SKM-1 treated with dmso at 0.1 percent for 144 hours (cell line): ENCODE data around the gene EN2.
"Not testable (repeated sequence)": the region's sequence is repeated elsewhere in the genome, so short reads cannot be mapped to it uniquely, and the experiment has no call there.

ENCODE experiments used
- DNase-seq: peaks from one replicate; lab custom pipeline; 2025; ENCODE audit not compliant: unreplicated experiment; lab: John Stamatoyannopoulos, UW

EN2 gene

DNA sequence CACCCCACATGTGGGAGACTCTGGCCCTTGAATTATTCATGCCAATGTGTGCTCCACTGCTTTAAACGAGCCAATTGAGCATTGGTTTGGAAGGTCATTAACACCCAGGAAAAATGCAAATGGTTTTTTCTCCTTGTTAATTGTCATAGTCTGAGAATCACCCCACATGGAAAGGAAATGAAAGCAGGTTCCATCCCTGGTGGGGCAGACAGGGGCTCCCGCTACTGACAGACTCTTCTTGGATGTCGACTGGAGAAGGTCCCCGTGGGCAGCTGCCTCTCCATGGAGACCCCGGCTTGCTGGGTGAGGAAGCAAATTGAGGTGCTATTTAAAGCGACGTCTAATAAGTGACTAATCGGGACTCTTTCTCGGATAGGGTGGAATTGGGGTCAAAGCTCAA, 32.0 kb upstream of the EN2 start:
- DNase-seq, result no peak

DNA sequence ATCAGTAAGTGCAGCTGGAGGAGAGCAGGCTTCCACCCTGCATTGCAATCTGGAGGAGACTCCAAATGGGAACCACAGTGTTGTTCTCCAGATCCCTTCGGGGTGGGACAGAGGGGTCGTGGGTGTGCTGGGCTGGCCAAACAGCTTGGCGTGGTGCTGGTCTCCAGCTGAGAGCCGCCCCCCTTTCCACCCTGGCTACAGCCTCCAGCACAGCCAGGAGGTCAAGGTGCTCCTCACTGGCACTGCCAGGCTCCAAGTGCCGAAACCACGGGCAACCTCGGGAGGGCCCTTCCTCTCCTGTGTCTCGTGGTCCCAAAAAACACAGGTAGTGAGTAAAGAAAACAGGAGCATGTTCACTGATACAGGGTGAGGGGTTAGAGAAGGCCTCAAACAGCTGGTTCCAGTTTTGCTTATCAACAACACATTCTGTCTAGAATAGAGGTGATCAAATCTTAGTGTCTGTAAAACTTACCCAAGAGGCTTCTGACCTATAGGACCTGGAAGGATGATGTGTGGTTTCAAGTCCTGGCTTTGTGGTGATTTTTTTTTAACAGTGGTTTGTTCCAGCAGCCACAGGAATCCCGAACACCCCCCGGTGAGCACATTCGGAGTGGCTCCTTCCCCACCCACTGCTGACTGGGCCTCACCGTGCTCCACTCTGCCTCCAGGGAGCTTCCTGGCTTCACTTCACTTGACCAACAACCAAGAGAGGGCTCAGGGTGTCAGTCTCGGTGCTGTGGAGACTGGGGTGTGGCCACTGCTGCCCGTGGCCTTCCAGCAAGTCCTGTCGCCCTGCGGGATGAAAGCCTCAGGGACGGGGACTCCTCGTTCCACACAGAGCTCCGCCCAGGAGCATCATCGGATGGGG, 31.2 kb upstream of the EN2 start:
- DNase-seq, result no peak

DNA sequence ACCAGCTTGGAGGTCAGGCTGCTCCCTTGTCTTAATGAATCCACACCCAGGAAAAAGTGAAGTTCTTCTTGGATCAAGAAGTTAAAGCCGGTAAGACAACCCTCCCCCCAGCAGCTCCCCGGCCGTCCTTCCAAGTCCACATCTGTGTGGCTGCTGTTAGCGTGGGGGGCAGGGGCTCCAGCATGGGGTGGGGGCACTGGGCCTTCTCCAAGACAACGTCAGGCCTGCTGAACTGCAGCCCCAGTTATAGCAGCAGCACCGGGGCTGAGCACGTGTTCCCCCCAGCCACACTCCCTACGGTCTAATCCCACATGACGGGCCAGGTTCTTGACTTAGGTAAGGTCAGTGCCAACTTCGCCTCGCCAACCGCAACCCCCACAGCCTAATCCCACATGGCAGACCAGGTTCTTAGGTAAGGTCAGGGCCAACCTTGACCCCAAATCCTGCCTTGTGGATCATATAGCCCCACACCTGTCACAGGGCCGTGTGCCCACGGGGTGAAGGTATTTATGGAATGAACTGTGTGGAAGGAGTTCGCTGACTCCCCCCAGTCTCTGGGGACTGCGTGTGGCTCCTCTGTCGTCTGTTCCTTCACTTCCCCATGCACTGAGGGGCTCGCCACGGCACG, 30.4 kb upstream of the EN2 start:
- no peak for DNase-seq

DNA sequence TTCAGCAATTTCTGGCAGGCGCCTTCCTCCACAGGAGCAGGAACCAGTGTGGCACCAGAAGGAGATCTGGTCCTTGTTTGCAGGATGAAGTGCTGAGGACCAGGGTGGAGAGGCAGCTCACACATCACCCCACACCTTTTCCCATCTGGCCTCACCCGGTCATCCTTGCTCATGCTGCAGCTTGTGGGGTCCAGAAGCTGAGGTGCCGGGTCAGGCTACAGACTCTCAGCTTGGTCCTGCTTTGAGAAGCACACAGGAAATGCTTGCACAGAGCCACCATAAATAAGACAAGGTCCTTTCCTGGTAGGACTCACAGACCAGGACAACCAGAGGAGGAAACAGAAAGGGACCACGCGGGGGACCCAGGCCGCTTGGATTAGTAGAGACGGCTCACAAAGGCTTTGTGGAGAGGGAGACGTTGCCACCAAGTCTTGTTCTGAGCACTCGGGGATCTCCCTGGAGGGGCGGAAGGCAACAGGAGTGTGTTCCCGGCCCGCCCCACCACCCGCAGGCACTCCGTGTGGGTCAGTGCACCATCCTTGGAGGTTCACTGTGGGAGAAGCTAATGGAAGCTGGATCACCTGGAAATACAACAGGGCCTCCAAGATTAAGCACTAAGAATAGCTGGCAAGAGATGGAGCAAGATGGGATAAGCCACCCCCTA, 29.6 kb upstream of the EN2 start:
- no peak for DNase-seq

DNA sequence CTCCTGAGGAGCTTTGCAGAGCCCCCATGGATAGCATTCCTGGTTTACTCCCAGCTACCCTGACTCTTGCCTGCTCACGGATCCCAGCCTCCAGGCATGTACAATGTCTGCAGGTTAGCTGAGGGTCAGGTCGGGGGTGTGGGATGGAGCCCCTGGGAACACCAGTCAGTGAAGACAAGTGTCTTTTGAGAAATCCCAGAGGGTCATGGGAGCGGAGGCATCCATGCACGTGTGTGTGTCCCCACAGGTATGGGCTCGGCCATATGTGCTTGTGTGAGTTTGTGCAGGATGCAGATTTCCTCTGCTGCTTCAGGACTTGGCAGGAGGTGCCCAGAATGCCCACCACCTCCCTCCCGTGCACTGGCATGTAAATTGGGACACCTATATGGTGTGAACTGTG, 28.3 kb upstream of the EN2 start:
- DNase-seq, result no peak

DNA sequence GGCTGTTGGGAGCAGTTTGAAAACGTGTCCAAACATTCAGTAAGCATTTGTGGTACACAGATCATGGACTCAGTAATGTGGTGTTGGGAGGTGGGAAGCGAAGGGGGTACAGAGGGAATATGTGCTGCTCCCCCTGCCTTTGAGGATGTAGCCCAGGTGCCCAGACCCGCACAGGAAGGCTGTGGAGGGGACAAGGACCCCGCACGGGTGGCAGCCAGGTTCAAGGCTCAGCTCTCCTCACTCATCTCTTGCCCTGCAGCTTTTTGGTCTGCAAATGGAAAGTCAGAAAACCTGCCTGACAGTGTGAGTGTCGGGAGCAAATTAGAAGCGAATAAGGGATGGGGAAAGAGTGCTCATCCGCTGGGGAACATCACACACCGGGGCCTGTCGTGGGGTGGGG, 27.3 kb upstream of the EN2 start:
- no peak for DNase-seq

DNA sequence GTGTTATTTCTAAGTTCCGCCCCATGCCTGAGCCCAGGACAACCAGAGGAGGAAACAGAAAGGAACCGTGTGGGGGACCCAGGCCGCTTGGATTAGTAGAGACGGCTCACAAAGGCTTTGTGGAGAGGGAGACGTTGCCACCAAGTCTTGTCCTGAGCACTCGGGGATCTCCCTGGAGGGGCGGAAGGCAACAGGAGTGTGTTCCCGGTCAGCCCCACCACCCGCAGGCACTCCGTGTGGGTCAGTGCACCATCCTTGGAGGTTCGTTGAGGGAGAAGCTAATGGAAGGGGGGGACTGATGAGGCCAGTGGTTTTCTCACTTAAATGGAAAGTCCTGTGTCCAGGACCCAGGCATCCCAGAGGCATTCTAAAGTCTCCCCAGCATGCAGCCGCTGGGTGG, 26.7 kb upstream of the EN2 start:
- DNase-seq, result no peak

DNA sequence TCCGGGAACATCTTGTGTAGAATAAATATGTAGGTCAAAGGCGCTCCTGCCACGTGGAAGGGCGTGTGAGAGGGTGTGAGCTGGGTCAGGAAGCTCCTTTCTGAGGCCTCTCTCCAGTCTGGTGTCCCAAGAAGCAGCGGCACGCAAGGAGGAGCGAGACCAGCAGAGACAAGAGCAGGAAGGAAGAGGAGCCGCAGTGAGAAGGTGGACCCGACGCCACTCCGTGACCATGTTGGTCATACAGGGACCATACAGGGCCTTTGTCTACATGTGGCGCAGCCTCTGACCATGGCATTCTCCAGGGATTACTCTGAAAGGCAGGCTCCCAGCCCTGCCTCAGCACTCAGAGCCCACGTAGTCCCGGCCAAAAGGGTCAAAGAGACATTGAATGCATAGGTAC, 26.2 kb upstream of the EN2 start:
- DNase-seq, result no peak

DNA sequence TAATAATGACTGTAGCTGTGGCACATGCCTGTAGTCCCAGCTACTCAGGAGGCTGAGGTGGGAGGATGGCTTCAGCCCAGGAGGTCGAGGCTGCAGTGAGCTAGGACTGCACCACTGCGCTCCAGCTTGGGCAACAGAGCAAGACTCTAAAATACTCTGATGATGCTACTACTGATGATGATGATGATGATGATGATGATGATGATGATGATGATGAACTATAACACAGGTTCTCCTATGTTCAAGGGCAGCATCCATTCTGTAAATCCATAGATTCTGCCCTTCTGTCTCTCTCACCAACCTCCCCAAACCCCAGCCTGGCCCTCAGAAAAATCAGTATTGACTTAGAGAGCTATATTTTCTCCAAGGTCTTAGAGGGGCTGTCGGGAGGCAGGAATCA, 22.8 kb upstream of the EN2 start:
- DNase-seq, result no peak

DNA sequence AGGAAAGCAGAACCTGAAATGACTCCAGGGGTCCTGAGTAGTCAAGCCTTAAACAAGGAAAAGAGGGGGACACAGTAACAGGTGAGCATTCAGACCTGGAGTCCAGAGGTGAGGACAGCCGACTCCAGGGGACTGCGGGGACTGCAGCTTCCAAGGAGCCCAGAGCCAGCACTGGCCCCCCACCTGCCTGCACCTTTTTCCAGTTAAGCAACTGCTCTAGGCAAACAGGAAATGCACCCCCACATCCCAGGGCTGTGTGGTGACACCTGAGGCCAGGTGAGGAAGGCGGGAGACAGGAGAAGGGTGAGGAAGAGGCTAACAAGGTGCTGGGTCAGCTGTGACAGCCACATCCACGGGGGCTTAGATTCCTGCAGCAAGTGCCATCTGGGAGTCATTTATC, 20.1 kb upstream of the EN2 start:
- no peak for DNase-seq

DNA sequence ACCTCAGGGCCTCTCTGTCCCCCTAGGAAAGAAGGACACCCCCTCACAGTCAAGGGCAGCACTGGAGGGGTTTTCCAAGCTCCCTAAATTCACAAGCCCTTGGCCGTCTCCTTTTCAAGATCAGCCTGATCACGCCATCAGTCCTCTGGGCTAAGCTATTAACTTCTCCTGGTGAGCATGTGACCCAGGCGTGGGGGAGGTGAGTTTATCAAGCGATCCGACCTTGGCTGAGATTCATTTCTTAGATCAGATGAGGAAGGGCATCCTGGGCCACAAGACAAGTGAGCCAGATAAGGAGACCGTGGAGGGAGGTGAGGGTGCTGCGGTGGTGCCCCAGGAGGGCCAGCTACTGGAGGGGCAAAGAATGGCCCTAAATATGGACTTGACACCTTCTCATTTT, 19.2 kb upstream of the EN2 start:
- DNase-seq, result no peak

DNA sequence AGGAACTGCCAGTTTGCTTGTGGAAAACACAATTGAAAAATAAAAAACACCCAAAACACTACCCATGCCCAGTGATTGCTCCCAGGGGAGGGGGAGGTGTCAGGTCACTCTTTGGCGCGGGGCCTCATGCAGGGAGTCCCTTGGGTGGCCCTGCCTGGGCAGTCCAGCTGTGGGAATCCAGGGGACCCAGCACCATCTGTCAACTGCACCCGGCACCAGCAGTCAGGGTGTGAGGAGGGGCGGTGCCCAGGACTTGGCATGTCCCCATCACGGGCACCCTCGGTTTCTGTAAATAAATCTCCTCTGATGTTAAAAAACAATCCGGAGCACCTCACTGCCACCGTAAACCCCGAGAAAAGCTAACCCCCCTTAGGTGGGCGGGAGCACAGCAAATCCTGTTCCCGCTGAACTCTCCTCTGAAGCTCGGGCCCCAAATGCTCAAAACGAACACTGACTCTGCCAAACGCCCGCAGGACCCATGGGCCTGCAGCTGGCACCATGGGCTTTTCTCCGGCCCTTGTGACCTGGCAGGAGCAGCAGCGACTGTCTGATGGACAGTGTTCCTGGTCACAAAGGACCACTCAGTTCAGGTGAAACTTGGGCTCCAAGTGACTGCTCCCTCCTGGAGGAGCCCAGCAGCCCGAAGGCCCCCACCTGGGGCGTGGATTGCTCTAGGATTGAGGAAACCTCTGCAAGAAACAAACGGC, 18.5 kb upstream of the EN2 start:
- no peak for DNase-seq

DNA sequence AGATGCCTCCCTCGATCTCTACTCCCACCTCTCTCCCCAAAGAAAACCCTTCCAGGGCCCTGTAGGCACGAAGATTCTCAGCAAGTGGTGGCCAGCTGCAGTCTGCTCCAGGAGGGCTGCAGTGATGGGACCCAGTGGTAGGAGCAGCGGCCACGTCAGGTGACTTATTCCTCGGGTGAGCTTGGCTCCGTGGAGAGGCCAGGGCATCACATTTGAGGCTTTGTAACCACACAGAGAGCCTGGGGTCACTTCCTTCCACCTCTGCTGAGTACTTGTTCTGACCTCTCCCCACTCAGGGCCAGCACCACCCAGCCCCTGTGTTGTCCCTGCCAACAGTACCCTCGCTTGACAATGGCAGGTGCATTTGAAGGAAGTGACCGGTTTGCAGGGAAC, 17.9 kb upstream of the EN2 start:
- no peak for DNase-seq

DNA sequence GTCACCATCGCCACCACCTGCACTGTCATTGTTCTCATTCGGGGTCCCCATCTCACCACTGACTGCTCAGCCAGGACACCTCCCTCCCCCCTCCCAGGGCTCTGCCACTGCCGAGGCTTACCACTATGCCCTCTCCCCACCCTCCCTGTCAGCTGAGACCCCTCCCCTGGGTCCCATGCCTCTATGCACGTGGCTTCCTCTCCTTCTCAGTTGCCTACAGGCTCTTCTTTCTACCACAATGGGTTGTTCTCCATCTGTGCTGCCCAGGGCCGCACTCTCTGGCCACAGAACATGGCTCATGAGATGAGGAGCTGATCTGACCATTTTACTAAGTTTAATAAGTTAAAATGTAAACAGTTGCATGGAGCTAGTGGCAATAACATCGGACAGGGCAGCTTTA, 16.1 kb upstream of the EN2 start:
- no peak for DNase-seq

DNA sequence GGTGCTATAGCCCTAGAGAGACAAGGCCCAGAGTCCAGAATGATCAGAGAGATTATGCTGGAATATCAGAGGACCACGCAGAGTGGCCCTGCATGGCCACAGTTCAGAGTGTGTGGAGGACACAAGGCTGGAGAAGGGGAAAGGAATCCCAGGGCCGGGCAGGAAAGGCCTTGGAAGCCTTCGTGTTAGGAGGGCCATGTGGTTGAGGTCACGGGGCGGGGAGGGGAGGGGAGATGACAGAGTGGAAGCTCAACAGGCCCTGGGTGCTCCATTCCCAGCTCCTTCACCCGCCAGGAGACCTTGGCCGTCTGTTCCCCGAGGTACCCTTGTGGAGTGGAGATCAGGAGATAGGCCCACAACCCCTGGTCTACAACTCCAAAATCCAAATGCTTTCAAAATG, 13.2 kb upstream of the EN2 start:
- no peak for DNase-seq

DNA sequence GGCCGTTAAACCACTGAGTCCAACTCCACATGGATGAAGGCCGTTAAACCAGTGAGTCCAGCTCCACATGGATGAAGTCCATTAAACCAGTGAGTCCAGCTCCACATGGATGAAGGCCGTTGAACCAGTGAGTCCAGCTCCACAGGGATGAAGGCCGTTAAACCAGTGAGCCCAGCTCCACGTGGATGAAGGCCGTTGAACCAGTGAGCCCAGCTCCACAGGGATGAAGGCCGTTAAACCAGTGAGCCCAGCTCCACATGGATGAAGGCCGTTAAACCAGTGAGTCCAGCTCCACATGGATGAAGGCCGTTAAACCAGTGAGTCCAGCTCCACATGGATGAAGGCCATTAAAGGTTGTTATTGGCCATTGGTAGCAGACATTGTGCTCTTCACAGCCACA, 12.3 kb upstream of the EN2 start:
- not testable (repeated sequence) for DNase-seq

DNA sequence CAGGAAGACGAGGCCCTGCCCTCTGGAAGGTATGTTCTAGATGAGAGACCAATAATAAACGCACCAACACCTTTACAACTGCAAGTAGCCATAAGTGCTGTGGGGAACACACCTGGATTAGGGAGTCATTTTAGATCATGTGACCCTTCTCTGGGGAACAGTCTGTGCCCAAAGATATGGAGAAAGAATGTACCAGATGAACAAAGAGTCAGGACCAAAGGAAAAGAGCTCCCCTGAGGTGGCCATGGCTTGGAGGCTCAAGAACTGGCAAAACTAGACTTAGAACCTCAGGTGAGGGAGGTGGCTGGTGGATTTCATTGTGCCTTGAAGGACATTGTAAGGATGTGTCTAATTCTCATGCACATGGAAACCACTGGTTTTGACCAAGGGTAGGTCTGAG, 10.3 kb upstream of the EN2 start:
- DNase-seq, result no peak

DNA sequence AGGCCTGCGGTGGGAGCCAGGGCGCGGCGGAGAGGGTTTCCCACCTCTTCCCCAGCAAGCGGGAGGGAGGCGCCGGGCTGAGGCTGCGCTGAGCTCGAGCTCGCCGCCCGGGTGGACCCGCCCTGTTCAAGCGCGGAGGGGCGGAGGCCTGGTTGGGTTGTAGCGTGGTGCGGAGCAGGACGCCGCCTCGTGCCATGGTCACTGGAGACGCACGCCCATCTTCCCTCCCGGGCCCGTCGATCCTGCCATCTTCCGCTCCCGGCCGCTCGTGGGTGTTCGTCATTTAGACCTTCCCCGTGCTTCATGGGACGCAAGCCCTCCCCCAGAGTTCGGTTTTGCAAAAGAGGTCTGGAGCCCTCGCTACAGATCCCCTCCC, 9.3 kb upstream of the EN2 start:
- DNase-seq, result no peak

DNA sequence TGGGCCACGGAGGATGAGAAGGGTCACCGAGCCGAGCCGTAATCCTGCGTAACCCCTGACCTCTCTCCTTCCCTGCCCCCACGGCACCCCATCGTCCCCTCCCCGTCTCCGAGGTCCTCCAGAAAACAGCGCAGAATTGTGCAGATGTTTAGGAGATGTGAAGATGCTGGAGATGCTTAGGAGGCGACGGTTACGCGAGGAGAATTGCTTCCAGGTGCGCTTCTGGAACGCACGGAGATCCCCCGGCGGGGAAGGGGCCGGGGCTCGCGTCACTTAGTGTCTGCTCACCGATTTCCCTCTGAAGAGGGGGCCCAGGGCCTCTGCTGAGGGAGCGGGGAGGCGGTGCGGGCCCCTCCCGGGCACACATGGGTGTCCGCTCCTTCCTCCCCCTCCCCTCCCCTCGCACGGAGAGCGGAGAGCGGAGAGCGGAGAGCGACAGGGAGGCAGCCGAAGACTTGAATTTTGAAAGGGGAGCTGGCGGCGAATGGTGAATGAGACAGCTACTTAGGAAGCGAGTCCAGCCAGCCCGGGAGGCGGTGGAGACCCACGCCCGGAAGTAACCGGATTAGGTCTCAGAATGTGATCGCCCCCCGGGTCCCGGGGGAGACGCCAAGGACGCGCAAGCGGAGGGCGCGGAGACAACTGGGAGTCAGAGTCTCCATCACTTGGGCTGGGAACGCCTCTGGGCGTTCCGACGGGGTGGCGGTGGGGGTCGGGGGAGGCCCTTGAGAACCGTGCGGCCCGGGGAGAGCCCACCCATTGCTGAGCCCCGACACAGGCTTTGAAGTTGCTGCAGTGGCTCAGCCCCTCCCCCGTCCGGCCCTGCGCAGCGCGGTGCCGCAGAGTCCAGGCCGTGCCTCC, 8.7 kb upstream of the EN2 start:
- no peak for DNase-seq

DNA sequence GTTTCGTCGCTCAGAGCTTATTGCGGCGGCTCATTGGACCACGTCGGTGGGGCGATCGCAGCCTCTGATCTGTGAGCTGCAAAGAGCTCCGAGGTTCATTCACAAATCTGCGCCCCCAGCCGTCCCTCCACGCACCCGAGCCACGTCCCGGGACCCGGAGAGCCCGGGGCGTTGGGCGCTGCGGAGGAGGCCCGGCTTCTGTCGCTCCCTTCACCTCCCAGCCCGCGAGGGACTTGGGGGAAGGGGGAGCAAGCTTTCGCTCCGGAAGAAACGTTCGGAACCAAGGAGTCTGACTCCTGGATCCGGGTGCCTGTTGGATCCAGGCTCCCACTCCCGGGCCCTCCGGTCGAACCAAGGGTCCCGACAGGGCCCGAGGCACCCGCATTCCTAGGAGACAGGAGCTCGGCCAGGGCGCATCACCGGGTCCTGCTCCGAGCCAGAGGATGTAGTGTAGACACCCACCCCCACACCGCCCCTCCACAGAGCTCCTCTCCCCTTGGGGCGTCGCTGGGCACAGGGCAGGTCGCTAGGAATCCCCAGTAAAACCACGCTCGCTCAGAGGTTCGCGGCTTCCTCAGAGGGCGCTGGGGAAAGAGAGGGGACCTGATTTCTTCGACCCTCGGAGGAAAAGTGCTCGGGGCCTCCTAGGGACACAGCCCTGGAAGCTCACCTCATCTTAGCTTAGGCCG, 7.9 kb upstream of the EN2 start:
- DNase-seq, result no peak
